Skeletal muscle satellite cell (primary cell): ENCODE measurements around the gene RUNDC1. TPM values are rescaled to one million over a fixed set of nuclear protein-coding genes. Genes with fewer than 3 reads are reported as not detected.
"Not testable (repeated sequence)": the region's sequence is repeated elsewhere in the genome, so short reads cannot be mapped to it uniquely, and the experiment has no call there.

Source experiments
- H3K27me3 ChIP-seq: 2 replicates; pipeline ENCODE4 v1.7.0; 2013; ENCODE audit warnings: low read length; ENCODE audit not compliant: control insufficient read depth, insufficient read depth
- H3K36me3 ChIP-seq: 2 replicates; pipeline ENCODE4 v1.7.0; 2013; ENCODE audit warnings: mild to moderate bottlenecking, control low read depth, low read length; ENCODE audit not compliant: insufficient read depth
- H3K4me1 ChIP-seq: 2 replicates; pipeline ENCODE4 v1.7.0; 2013; ENCODE audit warnings: low read length; ENCODE audit not compliant: control insufficient read depth, insufficient read depth
- H3K4me2 ChIP-seq: 2 replicates; pipeline ENCODE4 v1.7.0; 2013; ENCODE audit warnings: mild to moderate bottlenecking, low read length
- H3K4me3 ChIP-seq: 2 replicates; pipeline ENCODE4 v1.7.0; 2013; ENCODE audit warnings: low read length
- H3K9ac ChIP-seq: 2 replicates; pipeline ENCODE4 v1.7.0; 2013; ENCODE audit warnings: mild to moderate bottlenecking, low read depth, low read length, moderate library complexity
- H3K9me3 ChIP-seq: replicated peaks from 2 replicates; pipeline ENCODE4 v1.7.0; 2013; ENCODE audit warnings: mild to moderate bottlenecking, control low read depth, low read length
- total RNA-seq: library from RNA; depleted of rRNA; stranded (reverse); fragments of >200 nt; gene quantifications from 2 replicates; pipeline ENCODE4 v1.2.3, GENCODE V29; 2012; rRNA removed

RUNDC1 gene
- 5.8 and 7.9 TPM in 2 replicates for total RNA-seq

- Histone ChIP-seq H3K9ac (peak within 1 kb of the TSS; percentile 87), H3K4me1 (peaks cover 17% of the 10 kb centered on the region), H3K4me2 (peak within 1 kb of the TSS; percentile 93), H3K9me3 (no peaks in the 10 kb centered on the region), H3K36me3 (no peaks in the 10 kb centered on the region), H3K4me3 (peak within 1 kb of the TSS; percentile 95), H3K27me3 (no peaks in the 10 kb centered on the region)
These were observed at the start of gene RUNDC1 for GRCh38 chr17:42980274-42980765. RUNDC1 (plus strand) TSS chr17:42980565; CDS start chr17:42980577, 12 bp downstream.

GRCh38 chr17:42937712-42938596 is 42.4 kb upstream of the RUNDC1 start:
- no peaks in the 10 kb centered on the region for H3K36me3 ChIP-seq

DNA sequence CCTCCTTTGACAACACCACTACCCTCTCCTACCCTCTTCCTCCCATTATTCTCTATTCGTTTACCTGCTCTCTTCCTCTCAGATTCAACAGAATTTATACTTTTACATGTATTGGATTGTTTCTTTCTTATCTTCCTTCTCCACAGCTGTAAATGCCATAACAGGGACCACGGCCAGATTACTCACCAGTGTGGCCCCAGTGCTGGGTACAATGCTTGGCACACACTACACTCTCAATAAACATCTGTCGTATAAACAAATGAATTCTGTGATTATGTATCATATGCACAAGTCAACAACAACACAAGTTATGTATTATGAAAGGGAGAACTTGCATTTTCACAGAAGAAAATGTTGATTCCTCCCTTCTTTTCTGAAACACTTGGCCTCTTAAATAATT is 36.2 kb upstream of the RUNDC1 start:
- Histone ChIP-seq H3K27me3 (peaks cover 9% of the 10 kb centered on the region), H3K36me3 (peaks cover 3% of the 10 kb centered on the region), H3K9ac (no peak overlapping the region), H3K4me1 (no peaks in the 10 kb centered on the region), H3K9me3 (no peaks in the 10 kb centered on the region), H3K4me3 (no peak overlapping the region), H3K4me2 (no peak overlapping the region)

More at GRCh38 chr17:42937712-42938596, 42.4 kb upstream of the RUNDC1 start:
- Histone ChIP-seq H3K4me2 (no peak overlapping the region), H3K4me3 (no peak overlapping the region), H3K9me3 (no peaks in the 10 kb centered on the region), H3K9ac (no peak overlapping the region), H3K27me3 (peaks cover 22% of the 10 kb centered on the region), H3K4me1 (no peaks in the 10 kb centered on the region)

- H3K4me1 ChIP-seq: no peaks in the 10 kb centered on the region
- no peak overlapping the region for H3K4me2 ChIP-seq
- H3K9ac ChIP-seq: no peak overlapping the region
- no peak overlapping the region for H3K4me3 ChIP-seq
- no peaks in the 10 kb centered on the region for H3K27me3 ChIP-seq
- H3K9me3 ChIP-seq: no peaks in the 10 kb centered on the region
- H3K36me3 ChIP-seq: peaks cover 18% of the 10 kb centered on the region
These were observed 33.6 kb upstream of the RUNDC1 start for GRCh38 chr17:42946812-42947211.

DNA sequence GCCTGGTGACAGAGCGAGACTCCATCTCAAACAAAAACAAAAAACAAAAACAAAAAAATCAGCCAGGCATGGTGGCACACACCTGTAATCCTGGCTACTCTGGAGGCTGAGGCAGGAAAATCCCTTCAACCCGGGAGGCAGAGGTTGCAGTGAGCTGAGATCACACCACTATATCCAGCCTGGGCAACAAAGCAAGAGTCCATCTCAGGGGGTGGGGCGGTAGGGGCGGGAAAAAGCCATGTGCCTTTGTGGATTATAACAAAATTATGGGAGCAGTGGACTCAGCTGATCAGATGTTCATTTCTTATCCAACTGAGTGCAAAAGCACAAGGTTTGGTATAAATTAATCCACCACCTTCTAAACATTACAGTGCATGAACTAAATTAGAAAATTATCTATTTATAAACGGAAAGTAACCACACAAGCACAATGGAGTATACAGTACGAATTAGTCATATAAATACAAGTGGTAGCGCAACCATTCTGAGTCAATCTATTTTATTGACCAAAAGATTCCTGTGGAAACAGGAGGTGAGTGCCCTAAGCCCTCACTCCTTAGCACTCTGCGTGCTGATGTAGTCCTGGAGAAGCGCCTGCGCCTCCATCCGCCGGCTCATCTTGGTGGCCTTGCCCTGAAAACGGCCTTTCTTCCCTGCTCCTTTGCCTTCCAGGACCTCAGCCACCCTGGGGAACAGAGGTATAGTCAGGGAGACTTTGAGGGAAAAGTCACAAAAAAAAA is 30.2 kb upstream of the RUNDC1 start:
- H3K36me3 ChIP-seq: peaks cover 41% of the 10 kb centered on the region
- H3K9me3 ChIP-seq: no peaks in the 10 kb centered on the region
- H3K27me3 ChIP-seq: no peaks in the 10 kb centered on the region
- H3K4me1 ChIP-seq: no peaks in the 10 kb centered on the region
- no peak overlapping the region for H3K9ac ChIP-seq
- H3K4me2 ChIP-seq: no peak overlapping the region
- no peak overlapping the region for H3K4me3 ChIP-seq

GRCh38 chr17:42953669-42954068 is 26.7 kb upstream of the RUNDC1 start:
- Histone ChIP-seq H3K4me2 (no peak overlapping the region), H3K9me3 (no peaks in the 10 kb centered on the region), H3K36me3 (peaks cover 58% of the 10 kb centered on the region), H3K27me3 (no peaks in the 10 kb centered on the region), H3K9ac (no peak overlapping the region), H3K4me1 (no peaks in the 10 kb centered on the region), H3K4me3 (no peak overlapping the region)

GRCh38 chr17:42964161-42964932 is 16.0 kb upstream of the RUNDC1 start, which contains the start of gene AARSD1:
AARSD1 (minus strand) TSS chr17:42964454; CDS start chr17:42964440, 14 bp downstream.
- H3K36me3 ChIP-seq: peaks cover 17% of the 10 kb centered on the region
- peaks cover 5% of the 10 kb centered on the region for H3K4me1 ChIP-seq
- peak within 1 kb of the TSS; percentile 77 for H3K4me3 ChIP-seq
- H3K9ac ChIP-seq: peak within 1 kb of the TSS; percentile 86
- H3K9me3 ChIP-seq: no peaks in the 10 kb centered on the region
- H3K4me2 ChIP-seq: peak within 1 kb of the TSS; percentile 87
- H3K27me3 ChIP-seq: no peaks in the 10 kb centered on the region

DNA sequence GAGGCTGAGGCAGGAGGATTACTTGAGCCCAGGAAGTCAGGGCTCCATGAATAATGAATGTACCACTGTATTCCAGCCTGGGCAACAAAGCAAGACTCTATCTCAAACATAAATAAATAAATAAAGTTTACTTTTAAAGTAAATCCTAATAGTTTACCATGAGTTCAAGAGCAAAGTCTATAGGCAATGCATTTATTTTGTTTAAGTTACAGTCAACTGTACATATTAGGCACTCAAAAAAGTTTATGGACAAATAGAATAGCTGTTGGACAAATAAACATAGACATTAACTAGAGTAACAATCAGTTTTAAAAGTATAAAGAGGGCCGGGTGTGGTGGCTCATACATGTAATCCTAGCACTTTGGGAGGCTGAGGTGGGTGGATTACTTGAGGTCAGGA is 12.4 kb upstream of the RUNDC1 start:
- Histone ChIP-seq H3K9me3 (no peaks in the 10 kb centered on the region), H3K4me2 (no peak overlapping the region), H3K4me1 (peaks cover 5% of the 10 kb centered on the region), H3K4me3 (no peak overlapping the region), H3K9ac (no peak overlapping the region), H3K36me3 (no peaks in the 10 kb centered on the region), H3K27me3 (no peaks in the 10 kb centered on the region)

GRCh38 chr17:42969001-42969581 is 11.3 kb upstream of the RUNDC1 start:
- Histone ChIP-seq H3K4me2 (no peak overlapping the region), H3K9ac (no peak overlapping the region), H3K4me1 (no peaks in the 10 kb centered on the region), H3K27me3 (no peaks in the 10 kb centered on the region), H3K9me3 (no peaks in the 10 kb centered on the region), H3K4me3 (no peak overlapping the region), H3K36me3 (no peaks in the 10 kb centered on the region)

DNA sequence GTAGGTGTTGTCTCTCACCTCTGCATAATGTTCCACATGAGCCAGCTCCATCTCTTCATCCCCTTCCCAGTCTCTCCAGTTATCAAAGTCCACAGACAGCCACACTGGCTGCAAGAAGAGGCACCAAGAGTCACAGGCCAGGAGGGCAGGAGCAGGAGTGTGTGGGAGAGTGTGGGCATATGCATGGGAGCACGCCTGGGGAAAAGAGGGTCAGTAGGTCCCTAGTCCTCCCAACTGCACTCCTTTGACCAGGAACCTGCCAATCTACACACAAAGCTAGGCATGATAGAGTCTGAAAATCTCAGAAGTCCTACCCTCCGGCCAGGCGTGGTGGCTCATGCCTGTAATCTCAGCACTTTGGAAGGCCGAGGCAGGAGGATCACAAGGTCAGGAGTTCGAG is 8.8 kb upstream of the RUNDC1 start:
- Histone ChIP-seq H3K4me3 (no peak overlapping the region), H3K27me3 (no peaks in the 10 kb centered on the region), H3K9me3 (no peaks in the 10 kb centered on the region), H3K9ac (no peak overlapping the region), H3K4me1 (no peaks in the 10 kb centered on the region), H3K4me2 (no peak overlapping the region), H3K36me3 (no peaks in the 10 kb centered on the region)

- not testable (repeated sequence) for H3K4me1 ChIP-seq, H3K4me3 ChIP-seq, H3K36me3 ChIP-seq, H3K27me3 ChIP-seq, H3K4me2 ChIP-seq, H3K9me3 ChIP-seq, H3K9ac ChIP-seq
These were observed 7.0 kb upstream of the RUNDC1 start for GRCh38 chr17:42973323-42973722.
